GM12872 (cell line): ENCODE data around the gene ZNF273.

Experiments used
- TF ChIP-seq, protein P1 (sequence below): IDR thresholded peaks from 3 replicates; pipeline ENCODE4 v1.5.1; 2011; ENCODE audit warnings: low read depth, mild to moderate bottlenecking, low read length, moderate library complexity; ENCODE audit not compliant: insufficient read depth

ZNF273 gene

GRCh38 chr7:64879086-64879730 lies 23.9 kb upstream of the ZNF273 start:
- TF ChIP-seq, protein P1, sequence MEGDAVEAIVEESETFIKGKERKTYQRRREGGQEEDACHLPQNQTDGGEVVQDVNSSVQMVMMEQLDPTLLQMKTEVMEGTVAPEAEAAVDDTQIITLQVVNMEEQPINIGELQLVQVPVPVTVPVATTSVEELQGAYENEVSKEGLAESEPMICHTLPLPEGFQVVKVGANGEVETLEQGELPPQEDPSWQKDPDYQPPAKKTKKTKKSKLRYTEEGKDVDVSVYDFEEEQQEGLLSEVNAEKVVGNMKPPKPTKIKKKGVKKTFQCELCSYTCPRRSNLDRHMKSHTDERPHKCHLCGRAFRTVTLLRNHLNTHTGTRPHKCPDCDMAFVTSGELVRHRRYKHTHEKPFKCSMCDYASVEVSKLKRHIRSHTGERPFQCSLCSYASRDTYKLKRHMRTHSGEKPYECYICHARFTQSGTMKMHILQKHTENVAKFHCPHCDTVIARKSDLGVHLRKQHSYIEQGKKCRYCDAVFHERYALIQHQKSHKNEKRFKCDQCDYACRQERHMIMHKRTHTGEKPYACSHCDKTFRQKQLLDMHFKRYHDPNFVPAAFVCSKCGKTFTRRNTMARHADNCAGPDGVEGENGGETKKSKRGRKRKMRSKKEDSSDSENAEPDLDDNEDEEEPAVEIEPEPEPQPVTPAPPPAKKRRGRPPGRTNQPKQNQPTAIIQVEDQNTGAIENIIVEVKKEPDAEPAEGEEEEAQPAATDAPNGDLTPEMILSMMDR, result no peak

DNA sequence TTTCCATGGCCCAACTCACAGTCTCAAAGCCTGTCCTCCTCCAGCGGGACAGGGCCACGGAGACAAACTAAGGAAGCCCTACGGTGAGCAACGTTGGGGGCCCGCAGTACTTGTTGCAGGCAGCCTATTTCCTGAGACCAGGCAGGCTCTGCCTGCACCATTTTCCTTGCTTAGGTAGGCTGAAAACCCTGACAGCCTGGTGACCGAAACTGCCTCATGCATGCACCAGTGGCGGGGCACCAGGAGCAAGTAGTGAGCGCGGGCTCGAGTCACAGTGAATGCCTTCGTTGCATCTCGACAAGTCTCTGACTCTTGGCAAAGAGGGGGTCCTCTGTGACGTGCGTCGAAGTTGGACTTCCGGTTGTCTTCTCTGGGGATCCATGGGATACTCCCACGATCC lies 23.3 kb upstream of the ZNF273 start:
- TF ChIP-seq, protein P1, result no peak

DNA sequence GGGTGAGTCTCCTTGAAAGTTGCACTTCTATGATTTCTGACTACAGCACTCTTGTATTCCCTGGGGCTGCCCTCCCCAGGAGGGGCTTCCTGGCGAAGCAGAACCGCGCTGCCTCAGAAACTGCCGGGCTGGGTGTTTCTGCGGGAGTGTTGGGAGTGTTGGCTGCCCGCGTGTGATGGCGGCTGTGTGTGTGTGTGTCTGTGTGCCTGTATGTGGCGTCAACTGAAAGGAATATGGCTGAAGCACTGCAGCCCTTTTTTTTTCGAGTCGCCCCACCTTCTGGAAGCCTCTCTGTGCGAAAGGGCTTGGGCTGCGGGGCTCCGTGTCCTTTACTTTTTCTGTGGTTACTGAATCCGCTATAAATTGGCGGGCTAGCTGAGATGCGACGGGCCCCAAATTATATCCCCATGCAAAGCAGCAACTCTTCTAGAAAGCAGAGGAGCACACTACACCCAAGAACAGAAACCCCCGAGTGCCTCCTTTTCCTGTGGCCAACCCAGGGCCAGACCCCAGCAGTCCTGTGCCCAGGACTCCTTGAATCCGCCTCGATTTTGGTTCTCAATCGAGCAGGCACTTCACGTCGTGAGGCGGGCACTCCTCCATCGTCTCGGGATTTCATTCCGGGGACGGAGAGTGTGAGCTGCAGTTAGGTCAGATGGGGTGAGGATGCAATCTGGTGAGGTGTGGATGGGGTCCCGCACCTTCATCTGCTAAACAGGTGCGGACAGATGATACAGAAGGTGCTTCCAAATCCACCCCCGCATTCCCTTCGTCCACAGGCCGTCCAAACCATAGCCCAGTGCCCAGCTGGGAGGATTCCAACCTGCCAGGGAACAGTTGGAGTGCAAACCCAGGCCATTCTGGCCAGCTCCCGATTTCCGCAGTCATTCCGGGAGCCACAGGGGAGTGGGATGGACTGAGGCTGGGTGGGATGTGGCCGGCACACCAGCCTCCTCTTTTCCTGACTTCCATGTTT lies 22.5 kb upstream of the ZNF273 start:
- TF ChIP-seq, protein P1, result no peak

DNA sequence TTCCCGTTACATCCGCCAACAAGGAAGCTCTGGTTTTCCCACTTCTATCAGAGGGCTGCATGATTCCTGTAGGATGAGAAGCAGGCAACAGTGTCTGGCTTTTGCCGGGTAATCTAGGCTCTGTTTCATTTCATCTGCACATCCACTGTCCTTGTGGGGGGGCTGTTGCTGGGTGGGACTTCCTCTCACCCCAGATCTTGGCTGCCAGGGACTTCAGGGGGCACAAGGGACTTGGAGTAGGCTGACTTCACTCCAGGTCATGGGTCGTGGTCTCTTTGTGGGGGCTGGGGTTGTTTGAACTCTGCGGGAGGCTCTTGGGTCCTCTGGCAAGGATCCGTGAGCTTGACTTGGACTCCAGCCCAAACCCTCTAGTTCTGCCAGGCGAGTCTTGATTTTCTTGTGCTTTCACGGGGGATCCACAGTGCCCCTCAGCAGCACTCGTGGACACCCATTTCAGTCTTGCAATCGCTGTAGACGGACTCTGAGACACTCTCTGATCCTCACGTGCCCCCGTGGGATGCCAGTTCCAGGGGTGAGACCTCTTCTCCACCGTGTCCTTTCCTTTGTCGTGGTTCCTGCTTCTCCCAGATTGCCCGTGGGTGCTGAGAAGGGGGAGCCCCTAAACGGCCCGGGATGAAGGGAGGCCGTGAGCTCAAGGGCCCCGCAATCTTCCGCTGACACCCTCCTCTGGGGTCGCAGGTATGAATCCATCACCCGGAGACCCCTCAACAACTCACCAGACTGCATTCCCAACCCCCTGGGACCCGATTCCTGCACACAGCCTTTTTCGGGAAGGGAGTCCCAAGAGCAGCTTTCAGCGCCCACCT lies 21.4 kb upstream of the ZNF273 start:
- TF ChIP-seq, protein P1, result no peak

GRCh38 chr7:64882341-64883112 lies 20.5 kb upstream of the ZNF273 start:
- TF ChIP-seq, protein P1, result no peak

- TF ChIP-seq, protein P1, result no peak
These were observed 19.8 kb upstream of the ZNF273 start for GRCh38 chr7:64883113-64883905.
